NOMO-1 treated with dmso at 0.1 percent for 144 hours (cell line): Measurements from ENCODE around the gene EML5.
"Not testable (repeated sequence)": the region's sequence is repeated elsewhere in the genome, so short reads cannot be mapped to it uniquely, and the experiment has no call there.

Experiments used
- DNase-seq: peaks from one replicate; lab custom pipeline; 2025; ENCODE audit not compliant: unreplicated experiment; lab: John Stamatoyannopoulos, UW

The EML5 gene

GRCh38 chr14:88792473-88793258 lies at the start of gene EML5:
EML5 (minus strand) TSS chr14:88792953; CDS start chr14:88792503, 450 bp downstream.
- DNase-seq: peak; percentile 53

GRCh38 chr14:88842414-88842813 lies 49.7 kb upstream of the EML5 start:
- no peak for DNase-seq

- DNase-seq: no peak
Measured at GRCh38 chr14:88841741-88842140, 49.0 kb upstream of the EML5 start.

- DNase-seq: no peak
Measured at GRCh38 chr14:88840926-88841325, 48.2 kb upstream of the EML5 start.

- DNase-seq: no peak
Measured at GRCh38 chr14:88838015-88838414, 45.3 kb upstream of the EML5 start.

- no peak for DNase-seq
Measured at GRCh38 chr14:88837495-88837894, 44.7 kb upstream of the EML5 start.

GRCh38 chr14:88835661-88836060 lies 42.9 kb upstream of the EML5 start:
- DNase-seq: no peak

GRCh38 chr14:88834883-88835431 lies 42.2 kb upstream of the EML5 start:
- DNase-seq: no peak

GRCh38 chr14:88831284-88831683 lies 38.5 kb upstream of the EML5 start:
- DNase-seq: no peak

GRCh38 chr14:88829685-88830302 lies 37.0 kb upstream of the EML5 start:
- DNase-seq: no peak

GRCh38 chr14:88829188-88829587 lies 36.4 kb upstream of the EML5 start:
- DNase-seq: no peak

- DNase-seq: no peak
Measured at GRCh38 chr14:88825503-88825902, 32.8 kb upstream of the EML5 start.

GRCh38 chr14:88825078-88825458 lies 32.3 kb upstream of the EML5 start:
- no peak for DNase-seq

GRCh38 chr14:88824314-88825077 lies 31.7 kb upstream of the EML5 start, which contains the start of gene TTC8:
TTC8 (plus strand) TSS chr14:88824651; CDS start chr14:88824708, 57 bp downstream.
- peak; percentile 88 for DNase-seq

- DNase-seq: no peak
Measured at GRCh38 chr14:88823968-88824313, 31.2 kb upstream of the EML5 start.

- DNase-seq: no peak
Measured at GRCh38 chr14:88821888-88822287, 29.1 kb upstream of the EML5 start.

GRCh38 chr14:88821378-88821777 lies 28.6 kb upstream of the EML5 start:
- no peak for DNase-seq

- DNase-seq: not testable (repeated sequence)
Measured at GRCh38 chr14:88819674-88820073, 26.9 kb upstream of the EML5 start.

- DNase-seq: no peak
Measured at GRCh38 chr14:88818018-88818417, 25.3 kb upstream of the EML5 start.

- DNase-seq: no peak
Measured at GRCh38 chr14:88815980-88816379, 23.2 kb upstream of the EML5 start.

- no peak for DNase-seq
Measured at GRCh38 chr14:88808359-88808758, 15.6 kb upstream of the EML5 start.

GRCh38 chr14:88804477-88804876 lies 11.7 kb upstream of the EML5 start:
- DNase-seq: no peak
